Cardiac fibroblast (primary cell): ENCODE measurements around the gene NR5A1.
A peak's percentile ranks its signal among the peaks of the same experiment; 100 is the strongest.

ENCODE experiments used
- DNase-seq, 2 donors: peaks; one replicate each; pipeline versions ENCODE4 v3.0.0 to v3.0.0-alpha.2; 2010; ENCODE audit warnings: low read depth in 2 of 2
- H3K4me3 ChIP-seq, 2 donors: replicated peaks in 1 of 2; 1 replicate in 1 of 2; 2 replicates in 1 of 2; pipeline ENCODE4 v1.5.1; 2011; ENCODE audit warnings: low read depth in 2 of 2, low read length in 2 of 2, mild to moderate bottlenecking in 2 of 2, moderate library complexity in 1 of 2
- CTCF ChIP-seq: IDR thresholded peaks from one replicate; pipeline ENCODE4 v1.5.1; 2011; ENCODE audit warnings: low read depth, mild to moderate bottlenecking, low read length, inconsistent platforms

Gene NR5A1

GRCh38 chr9:124453586-124454191 lies 53.5 kb downstream of the NR5A1 start:
- H3K4me3 ChIP-seq, result no peak overlapping the region
- no peak for TF ChIP-seq CTCF
- DNase-seq, result no peak

- TF ChIP-seq CTCF, result no peak
- DNase-seq, result no peak
- H3K4me3 ChIP-seq, result no peak overlapping the region
Measured at GRCh38 chr9:124452841-124453585, 54.2 kb downstream of the NR5A1 start.

DNA sequence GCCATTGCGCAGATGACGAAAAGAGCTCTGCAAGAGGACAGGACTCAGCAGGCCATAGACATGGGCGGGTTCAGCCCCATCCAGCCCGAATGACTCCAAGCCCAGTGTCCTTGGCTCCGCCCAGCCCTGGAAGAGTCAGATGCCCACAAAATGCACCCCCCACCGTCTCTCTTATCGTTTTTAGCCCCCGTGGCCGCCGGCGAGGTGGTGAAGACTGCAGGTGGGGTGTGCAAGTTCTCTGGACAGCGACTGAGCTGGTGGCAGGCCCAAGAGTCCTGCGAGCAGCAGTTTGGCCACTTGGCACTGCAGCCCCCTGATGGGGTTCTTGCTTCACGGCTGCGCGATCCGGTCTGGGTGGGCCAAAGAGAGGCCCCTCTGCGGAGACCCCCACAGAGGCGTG lies 54.9 kb downstream of the NR5A1 start:
- H3K4me3 ChIP-seq, result no peak overlapping the region
- no peak for DNase-seq
- no peak for TF ChIP-seq CTCF

- TF ChIP-seq CTCF, result no peak
- H3K4me3 ChIP-seq, result no peak overlapping the region
Measured at GRCh38 chr9:124450931-124451661, 56.1 kb downstream of the NR5A1 start.

DNA sequence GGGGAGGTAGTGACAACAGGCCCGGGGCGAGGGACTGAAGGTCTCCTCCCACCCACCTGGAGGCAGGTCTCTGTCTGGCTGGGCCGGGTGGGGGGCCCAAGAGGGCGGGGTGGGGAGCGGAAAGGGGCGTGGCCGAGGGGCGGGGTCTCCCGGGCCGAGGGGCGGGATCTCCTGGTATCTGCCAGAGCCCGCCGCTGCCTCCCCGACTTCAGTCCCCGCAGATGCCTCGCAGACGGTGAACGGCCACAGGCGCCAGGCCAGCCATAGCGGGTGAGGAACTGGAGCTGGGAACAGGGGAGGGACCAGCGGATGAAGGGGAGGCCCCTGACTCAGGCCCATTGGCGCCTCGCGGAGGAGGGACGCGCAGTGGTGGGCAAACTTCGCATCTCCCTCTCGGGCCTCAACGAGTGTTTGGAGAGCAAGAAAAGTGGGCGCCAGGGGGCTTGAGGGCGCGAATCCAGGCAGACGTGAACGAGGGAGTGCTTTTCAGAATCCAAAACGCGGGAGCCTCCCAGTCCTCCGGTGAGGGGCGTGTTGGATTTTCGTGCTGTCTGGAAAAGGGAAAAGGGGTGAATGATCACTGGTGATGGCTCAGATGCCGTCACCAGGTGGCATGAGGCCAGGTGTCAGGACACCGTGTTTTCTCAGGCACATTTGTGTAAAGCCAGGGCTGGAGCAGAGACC lies 56.8 kb downstream of the NR5A1 start, which contains the start of gene ADGRD2:
TSS of gene ADGRD2 (plus strand) at position 211 of the 684 bp plus-strand sequence. CDS start 1,216 bp downstream, outside the sequence.
- no peak within 1 kb of the TSS for H3K4me3 ChIP-seq
- TF ChIP-seq CTCF, result no peak
- peak; percentile 5 to 16 for DNase-seq

More at GRCh38 chr9:124450931-124451661, 56.1 kb downstream of the NR5A1 start:
- no peak for DNase-seq

DNA sequence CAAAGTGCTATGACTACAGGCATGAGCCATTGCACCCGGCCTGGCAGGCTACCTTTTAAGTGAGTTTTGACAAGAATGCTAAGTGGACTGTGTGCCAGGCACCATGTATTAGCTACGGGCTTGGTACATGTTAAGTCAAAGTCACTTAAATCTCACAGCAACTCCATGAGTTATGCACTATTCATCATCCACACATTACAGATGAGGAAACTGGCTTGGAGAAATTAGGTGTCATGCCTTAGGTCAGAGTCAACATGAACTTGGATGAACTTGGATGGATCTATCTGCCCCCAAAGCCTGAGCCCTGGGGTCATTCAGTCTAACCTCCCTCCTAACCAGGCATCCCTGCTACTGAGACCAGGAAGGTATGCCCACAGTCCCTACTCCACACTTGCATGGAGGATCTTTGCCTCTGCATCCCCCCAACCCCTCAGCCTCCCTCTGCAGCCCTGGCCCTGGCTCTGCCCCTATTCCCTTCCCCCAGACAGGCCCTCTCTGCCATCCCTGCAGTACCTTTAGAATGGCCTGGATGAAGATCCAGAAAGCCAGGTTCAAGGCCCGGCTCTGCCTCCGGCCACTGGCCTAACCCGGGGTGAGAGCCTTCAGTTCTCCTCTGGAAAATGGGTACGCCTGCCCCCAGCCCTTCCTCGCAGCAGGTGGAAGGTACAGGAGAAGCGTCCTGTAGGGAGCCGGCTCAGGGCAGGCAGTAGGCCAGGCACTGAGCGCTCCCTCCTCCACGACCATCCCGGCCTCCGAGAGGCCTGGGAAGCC lies 57.6 kb downstream of the NR5A1 start:
- no peak for TF ChIP-seq CTCF
- peak in 1 of 2 donors; percentile 2 for DNase-seq
- H3K4me3 ChIP-seq, result no peak overlapping the region
